ENCODE results near the gene EFCAB3. TPM values are rescaled to one million over a fixed set of nuclear protein-coding genes. Genes with fewer than 3 reads are reported as not detected.
"Not testable (repeated sequence)": the region's sequence is repeated elsewhere in the genome, so short reads cannot be mapped to it uniquely, and the experiment has no call there.

Gene EFCAB3
- 0.30 TPM for polyA plus RNA-seq (ENCODE audit: insufficient read length)

DNA sequence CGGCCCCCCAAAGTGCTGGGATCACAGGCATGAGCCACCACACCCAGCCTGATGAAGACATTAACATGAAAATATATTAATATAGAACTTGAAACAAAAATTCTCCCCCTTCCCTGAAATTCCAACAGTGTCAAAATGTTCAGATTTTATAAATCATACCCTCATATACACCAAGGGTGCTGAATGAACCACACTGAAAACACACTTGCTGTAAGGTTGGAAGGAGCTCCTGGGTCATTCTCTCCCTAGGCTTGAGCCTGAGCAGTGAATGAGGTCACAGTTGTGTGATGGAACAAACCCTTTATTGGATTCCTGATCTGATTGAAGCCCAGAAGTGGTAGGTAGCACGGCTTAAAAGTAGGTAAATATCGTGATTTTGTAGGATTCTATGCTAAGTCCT is at the start of gene EFCAB3:
EFCAB3 (plus strand) TSS at position 301 of the 400 bp plus-strand sequence. CDS start 2,427 bp downstream, outside the sequence.
- no peak for DNase-seq (ENCODE audit: low read depth)

DNA sequence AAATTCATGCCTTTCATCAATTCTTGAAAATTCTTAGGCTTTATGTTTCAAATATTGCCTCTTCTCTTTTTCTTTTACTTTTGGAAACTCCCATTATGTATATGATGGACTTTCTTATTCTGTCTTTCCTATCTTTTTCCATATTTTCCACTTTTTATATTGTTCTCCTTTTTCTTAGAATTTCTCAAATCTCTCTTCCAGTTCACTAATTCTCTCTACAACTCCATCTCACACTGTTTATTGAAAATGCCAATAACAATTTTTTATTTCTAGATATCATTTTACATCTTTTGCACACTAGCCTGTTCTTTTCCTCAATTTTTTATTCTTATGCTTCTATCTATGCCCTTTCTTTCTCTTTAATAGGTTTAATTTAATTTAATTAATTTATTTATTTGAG is 43.8 kb upstream of the EFCAB3 start:
- no peak for DNase-seq (ENCODE audit: low read depth)

DNA sequence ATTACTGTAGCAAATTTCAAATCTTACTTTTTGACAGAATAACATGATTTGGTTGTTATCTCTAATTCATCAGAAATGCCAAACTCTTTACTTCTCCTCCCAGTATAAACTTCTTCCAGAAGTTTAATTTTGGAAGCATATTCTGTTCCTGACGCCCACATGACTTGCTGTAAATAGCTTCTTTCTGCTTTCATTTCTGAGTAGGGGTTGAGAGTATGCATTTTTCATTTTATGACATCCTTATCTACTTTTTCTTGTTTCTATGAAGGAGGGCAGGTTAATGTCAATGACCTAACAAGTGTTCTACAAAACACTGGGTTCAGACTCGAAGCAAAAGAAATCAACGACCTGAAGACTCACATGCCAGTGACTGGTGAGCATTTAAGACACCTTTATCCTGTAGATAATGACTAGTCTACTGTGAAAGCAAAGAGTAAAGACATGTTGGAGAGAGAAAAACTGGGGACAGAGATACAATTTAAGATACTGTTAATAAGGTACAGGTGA is 36.5 kb upstream of the EFCAB3 start:
- no peak for DNase-seq (ENCODE audit: low read depth)

DNA sequence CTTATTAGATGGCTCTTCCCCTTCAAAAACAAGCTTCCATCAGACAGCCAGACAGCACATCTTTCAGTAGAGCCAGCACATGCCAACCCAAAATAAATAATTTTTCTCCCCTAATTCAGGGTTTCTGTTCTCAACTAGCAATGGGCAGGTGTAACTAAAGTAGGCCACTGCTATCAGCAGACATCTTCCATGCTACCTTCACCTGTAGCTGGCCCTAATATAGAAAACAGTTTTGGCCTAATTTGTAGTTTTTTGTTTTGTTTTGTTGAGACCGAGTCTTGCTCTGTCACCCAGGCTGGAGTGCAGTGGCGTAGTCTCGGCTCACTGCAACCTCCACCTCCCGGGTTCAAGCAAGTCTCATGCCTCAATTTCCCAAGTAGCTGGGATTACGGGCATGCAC is 29.2 kb upstream of the EFCAB3 start:
- DNase-seq (ENCODE audit: low read depth): no peak

DNA sequence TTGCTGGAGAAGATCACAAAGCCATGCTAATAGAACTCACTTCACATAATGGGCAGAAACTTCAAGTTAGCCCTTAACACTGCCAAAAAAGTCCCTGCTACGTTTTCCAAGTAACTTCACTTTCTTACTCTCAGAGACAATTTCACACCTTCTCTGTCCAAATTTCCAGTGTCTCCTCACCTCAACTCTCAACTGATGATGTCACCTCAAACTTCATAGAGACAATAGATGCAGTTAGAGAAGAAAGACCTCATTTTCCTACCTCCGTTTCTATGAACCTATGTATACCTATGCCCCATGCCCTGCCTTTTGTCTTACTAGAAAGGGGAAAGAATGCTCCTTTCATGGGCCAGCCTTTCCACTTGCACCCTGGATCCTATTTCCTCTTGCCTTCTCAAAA is 14.2 kb upstream of the EFCAB3 start:
- DNase-seq (ENCODE audit: low read depth): no peak

DNA sequence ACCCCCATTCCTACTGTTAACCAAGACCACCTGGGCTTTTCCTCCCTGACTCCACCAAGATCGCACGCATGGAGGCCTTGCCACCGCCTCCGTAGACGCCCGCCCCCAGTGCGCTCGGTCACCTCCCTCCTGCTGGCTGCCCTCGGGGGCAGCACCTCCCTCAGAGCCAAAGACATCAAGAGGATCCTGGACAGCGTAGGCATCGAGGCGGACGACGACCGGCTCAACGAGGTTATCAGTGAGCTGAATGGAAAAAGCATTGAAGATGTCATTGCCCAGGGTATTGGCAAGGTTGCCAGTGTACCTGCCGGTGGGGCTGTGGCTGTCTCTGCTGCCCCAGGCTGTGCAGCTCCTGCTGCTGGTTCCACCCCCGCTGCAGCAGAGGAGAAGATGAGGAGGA is 1.2 kb downstream of the EFCAB3 start:
- DNase-seq (ENCODE audit: low read depth): no peak

DNA sequence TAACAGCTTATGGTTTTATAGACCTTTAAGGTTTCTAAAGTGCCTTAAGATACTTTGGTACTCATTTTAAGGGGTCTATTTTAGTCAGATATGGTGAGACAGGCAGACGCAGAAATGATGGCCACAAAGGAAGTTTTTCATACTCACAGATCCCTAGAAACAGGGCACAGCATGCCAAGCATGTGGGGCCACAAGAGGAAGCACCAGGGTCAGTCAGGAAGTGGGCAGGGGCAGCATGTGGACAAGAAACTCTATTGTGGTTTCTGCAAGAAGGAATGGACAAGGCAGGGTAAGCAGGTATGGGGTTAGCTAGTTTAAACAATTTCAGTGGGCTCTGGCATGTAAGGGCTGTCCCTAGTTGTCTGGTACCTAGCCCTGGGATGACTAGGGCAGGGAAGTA is 8.5 kb downstream of the EFCAB3 start:
- no peak for DNase-seq (ENCODE audit: low read depth)

DNA sequence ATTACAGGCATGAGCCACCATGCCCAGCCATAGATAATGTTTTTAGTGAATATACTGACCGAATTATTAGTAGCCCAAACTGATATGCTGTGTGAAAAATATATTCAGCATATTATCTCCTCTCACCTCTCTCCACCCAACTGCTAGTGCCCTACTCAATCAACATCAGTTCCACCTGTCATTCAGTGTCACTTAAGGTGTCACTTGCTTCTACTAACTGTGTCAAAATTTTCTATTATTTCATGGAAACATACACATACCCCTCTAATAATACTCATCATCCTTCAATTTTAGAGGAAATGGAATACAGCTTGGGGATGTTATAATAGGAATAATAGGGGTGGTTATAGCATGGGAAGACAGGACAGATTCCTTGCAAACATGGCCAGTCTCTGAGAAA is 12.6 kb downstream of the EFCAB3 start:
- no peak for DNase-seq (ENCODE audit: low read depth)

DNA sequence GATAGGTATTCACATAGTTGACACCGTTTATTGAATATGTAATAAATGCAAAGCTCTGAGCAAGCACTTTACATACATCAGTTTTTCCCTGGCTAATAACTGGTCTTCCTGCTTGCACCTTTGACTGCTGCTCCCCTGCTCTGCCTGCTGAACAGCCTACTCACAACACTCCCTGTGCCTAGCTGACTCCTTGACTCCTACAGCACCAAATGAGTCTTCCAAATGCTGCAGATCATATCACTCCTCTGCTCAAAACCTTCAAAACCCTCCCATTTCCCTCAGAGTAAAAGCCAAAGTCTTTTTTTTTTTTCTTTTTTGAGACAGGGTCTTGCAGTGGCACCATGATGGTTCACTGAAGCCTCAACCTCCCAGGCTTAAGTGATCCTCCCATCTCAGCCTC is 18.5 kb downstream of the EFCAB3 start:
- no peak for DNase-seq (ENCODE audit: low read depth)

DNA sequence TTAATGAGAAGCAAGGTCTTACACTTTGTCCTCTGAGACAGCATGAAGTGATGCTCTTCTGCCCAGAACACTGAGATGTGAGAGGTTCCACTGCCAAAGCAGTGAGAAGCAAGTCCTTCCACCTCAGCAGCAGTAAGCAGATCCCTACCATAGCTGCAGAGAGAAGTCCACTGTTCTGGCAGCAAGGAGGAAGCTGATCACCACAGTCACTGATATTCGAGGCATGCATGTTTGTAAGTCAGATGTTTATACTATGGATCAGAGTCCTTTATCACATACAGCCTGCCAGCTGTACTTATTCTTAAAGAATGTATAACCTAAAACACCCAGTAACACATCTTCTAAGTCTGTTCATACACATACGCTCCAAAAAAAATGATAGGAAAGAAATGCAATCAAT is 25.1 kb downstream of the EFCAB3 start:
- DNase-seq (ENCODE audit: low read depth): no peak

DNA sequence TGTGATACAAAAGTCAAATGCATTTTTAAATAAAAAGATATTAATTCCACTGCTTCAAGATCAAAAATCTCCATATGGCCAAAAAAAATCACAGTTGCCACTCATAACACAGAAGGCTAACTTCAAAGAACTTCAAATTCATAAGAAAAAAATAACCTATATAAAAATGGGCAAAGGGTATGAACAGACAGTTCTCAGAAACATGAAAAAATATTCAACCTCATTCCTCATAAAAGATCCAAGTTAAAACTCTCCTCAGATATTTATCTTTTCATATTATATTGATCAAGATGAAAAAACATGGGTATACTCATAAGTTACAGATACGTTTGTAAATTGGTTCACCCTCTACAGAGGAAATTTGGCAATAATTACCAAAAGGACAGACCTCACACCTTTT is 32.7 kb downstream of the EFCAB3 start:
- not testable (repeated sequence) for DNase-seq (ENCODE audit: low read depth)

DNA sequence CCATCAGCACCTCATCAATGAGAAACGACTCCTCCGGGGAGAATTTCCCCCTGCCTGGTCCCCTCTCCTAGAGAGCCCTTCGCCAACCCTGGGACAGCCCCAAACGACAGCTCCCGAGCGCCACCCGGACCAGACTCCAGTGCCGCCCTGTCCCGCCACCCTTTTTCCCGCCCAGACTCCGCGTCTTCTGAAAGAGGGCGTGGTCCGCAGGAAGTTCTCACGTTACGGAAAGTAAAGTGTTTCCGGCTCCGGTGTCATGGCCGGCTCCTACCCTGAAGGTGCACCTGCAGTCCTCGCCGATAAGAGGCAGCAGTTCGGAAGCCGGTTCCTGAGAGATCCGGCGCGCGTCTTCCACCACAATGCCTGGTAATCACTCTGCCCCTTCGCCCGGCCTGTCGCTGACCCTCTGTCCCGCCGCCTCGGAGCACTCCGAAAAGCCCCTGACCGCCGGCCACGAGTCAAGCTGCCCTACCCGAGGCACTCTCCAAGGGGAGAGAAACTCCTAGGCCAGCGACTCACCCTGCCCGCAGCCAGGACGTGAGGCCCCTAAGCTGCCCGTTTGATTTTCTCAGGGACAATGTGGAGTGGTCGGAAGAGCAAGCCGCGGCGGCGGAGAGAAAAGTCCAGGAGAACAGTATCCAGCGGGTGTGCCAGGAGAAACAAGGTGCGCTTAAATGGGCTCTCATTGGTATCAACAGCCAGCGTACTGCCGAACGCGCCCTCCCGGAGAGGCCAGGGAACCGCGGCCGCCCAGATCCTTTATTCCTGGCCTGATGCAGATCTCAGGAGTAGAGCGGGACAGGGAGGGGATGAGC is 43.5 kb downstream of the EFCAB3 start, which contains the start of gene METTL2A:
METTL2A (plus strand) TSS at position 251 of the 815 bp plus-strand sequence; CDS start at position 257, 6 bp downstream.
- DNase-seq (ENCODE audit: low read depth): peak; percentile 61

DNA sequence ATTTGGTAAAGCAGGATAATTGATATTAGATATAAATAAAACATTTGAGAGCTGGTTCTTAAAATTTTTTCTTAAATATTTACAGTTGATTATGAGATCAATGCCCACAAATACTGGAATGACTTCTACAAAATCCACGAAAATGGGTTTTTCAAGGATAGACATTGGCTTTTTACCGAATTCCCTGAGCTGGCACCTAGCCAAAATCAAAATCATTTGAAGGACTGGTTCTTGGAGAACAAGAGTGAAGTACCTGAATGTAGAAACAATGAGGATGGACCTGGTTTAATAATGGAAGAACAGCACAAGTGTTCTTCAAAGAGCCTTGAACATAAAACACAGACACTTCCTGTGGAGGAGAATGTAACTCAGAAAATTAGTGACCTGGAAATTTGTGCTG is 45.9 kb downstream of the EFCAB3 start:
- DNase-seq (ENCODE audit: low read depth): not testable (repeated sequence)

DNA sequence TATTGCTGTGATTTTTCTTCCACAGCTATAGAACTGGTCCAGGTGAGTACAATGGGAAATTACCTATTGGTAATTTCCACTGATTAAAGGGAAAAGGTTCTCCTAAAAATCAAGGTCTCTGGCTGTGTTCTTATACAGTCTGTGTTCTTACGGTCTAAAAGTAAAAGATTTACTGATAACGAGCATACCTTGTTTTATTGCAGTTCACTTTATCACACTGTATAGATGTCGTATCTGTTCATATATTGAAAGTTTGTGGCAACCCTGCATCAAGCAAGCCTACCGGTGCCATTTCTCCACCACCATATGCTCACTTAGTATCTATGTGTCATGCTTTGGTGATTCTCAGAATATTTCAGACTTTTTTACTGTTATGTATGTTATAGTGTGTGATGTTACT is 54.9 kb downstream of the EFCAB3 start:
- DNase-seq (ENCODE audit: low read depth): not testable (repeated sequence)

DNA sequence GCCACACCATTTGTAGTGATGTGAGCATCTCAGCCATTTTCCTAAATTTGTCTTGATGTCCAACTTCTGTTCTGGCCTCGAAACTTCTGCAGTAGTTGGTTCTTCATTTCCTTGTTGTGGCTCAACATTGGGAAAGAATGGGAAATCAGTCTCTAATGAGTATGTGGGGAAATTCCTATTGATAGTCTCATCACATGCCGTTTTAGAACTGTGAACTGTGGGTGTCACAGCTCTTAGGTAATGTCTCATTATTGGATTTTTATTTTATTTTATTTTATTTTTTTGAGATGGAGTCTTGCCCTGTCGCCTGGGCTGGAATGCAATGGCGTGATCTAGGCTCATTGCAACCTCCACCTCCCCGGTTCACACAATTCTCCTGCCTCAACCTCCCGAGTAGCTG is 60.8 kb downstream of the EFCAB3 start:
- not testable (repeated sequence) for DNase-seq (ENCODE audit: low read depth)

DNA sequence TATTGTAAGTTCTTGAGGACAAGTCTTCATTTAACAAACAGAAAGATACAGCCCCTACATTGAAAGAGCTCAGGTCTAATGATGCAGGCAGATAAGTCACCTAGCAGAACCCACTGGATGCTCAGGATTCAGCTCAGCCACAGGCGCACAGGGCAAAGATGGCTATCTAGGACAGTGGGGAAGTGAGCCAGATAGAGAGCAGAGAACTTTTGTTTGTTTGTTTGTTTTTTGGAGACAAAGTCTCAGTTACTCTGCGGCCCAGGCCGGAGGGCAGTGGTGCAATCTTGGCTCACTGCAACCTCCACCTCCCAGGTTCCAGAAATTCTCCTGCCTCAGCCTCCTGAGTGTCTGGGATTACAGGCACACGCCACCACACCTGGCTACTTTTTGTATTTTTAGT is 63.7 kb downstream of the EFCAB3 start:
- DNase-seq (ENCODE audit: low read depth): no peak

DNA sequence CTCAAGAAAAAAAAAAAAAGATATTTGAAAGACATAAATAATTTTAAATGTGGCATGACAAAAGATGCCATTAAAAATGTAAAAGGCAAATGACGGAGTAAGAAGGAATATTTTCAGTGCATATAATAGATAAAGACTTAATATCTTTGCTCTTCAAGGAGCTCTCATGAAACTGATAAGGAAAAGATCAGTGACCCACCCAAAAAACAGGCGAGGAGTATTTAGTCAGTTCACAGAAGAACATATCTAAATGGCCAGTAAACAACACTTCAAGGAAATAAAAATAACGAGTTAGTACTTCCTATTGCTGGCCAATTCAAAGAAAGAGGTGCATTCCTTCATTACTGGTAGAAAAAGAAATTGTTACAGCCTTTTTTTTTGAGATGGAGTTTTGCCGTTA is 65.4 kb downstream of the EFCAB3 start:
- not testable (repeated sequence) for DNase-seq (ENCODE audit: low read depth)

DNA sequence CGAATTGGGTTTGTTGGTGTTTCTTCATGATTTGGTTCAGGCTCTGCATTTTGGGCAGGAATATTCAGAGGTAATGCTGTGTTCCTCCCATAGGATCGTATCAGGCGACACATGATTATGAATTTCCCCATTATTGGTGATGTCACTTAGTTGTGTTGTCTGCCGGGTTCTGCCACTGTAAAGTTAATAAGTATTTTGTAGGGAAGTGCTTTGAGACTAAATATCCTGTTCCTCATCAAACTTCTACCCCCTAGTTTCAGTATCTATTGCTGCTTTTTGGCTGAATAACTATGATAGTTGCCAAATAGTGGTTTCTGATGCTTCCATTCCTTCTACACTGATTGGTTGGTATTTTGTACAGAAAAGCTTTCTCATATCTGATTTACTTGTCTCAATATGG is 71.8 kb downstream of the EFCAB3 start:
- DNase-seq (ENCODE audit: low read depth): not testable (repeated sequence)

DNA sequence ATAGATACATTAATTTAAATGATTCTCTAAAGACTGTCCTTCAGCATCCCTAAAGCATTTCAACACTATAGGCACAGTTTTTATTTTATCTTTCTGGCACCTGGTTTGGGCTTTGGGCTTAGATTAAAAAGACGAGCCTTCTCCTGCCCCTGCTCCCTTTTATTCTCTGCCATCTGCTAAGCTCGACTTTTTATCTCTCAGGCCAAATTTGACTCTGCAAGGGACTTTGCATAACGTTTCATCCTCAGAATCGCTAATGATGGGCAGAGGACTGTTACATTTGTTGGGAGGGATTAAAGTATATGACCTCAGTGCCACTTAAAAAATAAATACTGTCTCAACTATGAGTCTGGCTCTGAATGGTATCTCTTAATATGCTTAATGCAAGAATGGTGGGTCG is 72.7 kb downstream of the EFCAB3 start:
- DNase-seq (ENCODE audit: low read depth): not testable (repeated sequence)

DNA sequence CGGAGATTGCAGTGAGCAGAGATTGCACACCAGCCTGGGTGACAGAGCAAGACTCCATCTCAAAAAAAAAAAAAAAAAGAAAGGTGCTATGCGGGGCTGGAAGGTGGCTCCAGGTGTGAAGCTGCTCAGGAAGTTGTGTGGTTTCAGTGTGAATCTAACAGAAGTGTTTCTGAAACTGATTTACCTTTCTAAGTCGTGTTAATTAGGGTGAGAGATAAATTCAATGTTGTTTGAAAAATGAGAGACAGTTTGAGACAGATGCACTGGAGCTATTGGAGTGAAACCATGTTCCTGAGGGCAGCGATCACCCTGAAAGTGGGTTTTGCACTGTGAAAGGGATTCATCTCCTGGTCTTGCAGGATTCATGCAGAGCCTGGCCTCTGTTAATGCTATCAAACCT is 73.3 kb downstream of the EFCAB3 start:
- not testable (repeated sequence) for DNase-seq (ENCODE audit: low read depth)

DNA sequence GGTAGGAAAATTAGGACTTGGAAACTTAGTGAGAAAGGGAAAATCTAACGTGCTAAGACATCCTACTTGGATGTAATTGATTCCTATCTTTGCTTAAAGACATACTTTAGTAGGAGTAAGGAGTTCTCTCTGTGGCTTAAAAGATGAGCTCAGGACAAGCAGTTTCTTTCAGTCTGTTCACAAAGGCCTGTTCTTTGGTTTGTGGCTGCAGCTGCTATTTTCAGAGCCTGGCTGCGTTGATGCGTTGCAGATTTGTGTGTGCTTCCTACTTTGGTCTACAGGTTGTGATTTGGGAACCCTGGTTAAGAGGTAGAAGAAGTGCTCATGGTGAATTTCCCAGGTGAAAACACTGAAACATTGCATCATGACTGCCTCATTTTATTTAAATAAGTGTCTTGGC is 73.8 kb downstream of the EFCAB3 start:
- DNase-seq (ENCODE audit: low read depth): not testable (repeated sequence)

DNA sequence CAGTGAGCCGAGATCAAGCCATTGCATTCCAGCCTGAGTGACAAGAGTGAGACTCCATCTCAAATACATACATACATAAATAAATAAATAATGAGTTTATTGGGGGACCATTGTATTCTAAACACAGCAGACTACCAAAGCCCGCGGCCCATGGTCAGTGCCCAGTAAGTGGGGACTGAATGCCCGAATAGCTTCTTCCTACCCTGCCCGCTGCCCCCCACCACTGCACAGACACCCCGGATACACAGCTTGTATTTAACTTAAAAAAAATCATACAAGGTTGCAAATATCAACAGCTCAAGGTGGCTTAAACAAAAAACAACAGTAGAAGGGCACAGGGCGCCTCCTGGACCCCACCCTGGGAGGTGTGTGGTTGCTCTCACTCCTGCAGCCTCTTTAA is 75.7 kb downstream of the EFCAB3 start:
- no peak for DNase-seq (ENCODE audit: low read depth)

DNA sequence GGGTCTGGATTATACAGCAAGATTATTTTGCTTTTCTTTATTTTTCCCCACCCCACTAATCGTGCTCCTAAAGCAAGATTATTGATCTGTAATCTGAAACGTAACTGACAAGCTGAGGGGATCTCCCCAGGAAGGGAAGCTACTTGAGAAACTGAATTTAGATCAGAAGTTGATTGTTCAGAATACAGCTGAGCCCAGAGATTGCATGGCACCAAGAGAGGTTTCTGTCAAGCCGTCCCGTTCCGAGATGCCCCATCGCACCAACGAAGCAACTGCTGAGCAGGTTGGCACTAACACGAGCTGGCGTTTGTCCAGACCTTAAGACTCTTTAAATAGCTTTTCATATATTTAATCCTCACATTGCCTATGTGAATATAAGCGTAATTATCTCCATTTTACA is 78.1 kb downstream of the EFCAB3 start:
- not testable (repeated sequence) for DNase-seq (ENCODE audit: low read depth)

Data from forelimb muscle (tissue), 1 donor.